Measurements from ENCODE around the gene SRPK2.
"Not testable (repeated sequence)": the region's sequence is repeated elsewhere in the genome, so short reads cannot be mapped to it uniquely, and the experiment has no call there.

Gene SRPK2

DNA sequence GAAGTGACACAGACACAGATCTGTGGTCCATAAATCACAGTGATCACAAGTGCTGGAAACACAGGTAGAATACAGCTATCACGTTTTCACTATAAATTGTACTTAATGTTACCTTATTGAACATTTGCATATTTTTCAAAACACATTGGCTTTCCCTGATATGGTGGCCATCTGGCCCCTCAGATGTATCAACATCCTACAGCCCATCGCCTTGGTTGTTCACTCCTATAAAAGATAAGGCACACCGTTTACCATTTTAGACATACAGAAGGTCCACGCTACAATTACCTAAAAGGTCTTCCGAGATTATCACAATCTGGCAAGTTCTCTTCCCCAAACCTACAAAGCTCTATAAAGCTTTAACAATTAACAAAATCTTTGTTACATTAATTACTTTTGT is 91.4 kb downstream of the SRPK2 start:
- no peak for DNase-seq

DNA sequence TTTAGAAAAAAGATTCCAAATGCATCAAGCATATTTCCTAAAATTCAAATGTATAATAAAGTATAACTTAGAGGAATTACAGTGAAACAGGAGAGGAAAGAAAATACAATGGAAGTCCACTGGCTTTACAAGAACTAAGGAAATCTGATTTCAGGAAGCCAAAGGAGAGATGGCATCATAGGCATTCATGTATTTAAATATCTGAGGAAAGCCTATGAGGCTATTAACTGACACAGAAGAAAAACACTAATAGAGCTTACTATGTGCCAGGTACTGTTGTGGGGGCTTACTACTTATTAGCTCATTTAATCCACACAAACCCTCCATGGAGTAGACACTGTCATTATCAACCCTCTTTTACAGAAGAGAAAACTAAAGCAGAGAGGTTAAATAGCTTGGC is 92.2 kb downstream of the SRPK2 start:
- no peak for DNase-seq

DNA sequence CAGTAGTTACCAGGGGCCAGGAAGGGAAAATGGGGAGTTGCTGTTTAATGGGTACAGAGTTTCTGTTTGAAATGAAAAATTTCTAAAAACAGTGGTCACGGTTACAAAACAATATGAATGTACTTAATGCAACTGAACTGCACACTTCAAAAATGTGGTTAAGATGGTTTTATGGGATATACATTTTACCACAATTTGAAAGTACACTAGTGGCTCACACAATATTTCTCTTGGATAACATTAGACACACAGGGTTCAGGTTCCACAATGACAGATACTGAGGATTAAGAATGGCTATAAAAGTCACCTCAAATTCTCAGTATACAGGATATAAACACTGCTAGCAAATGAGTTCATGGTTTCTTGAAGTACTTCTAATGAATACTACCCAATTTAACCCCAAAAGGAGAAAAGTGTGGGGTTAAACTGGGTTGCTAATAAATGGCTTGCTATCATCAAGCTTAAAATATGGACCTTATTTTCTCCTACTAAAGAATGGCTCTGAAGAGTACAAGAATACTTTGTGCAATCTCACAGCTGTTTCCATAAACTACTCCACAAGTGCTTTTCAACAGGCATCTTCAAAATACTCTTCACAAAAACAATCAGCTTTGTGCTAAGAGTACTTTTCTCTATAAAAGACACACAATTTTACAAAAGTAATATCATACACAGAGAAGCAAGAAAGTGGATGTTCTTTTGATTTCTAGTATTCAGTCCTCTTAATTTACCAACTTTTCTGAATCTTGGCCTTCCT is 92.9 kb downstream of the SRPK2 start:
- DNase-seq: no peak

DNA sequence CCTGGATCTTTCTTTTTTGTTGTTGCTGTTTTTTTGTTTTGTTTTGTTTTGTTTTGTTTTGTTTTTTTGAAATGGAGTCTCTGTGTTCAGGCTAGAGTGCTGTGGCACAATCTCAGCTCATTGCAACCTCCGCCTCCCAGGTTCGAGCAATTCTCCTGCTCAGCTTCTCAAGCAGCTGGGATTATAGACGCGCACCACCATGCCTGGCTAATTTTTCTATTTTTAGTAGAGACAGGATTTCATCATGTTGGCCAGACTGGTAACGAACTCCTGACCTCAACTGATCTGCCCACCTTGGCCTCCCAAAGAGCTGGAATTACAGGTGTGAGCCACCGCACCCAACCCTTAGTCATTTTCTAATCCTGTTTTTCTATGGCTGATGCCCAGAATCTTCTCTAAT is 94.2 kb downstream of the SRPK2 start:
- not testable (repeated sequence) for DNase-seq

DNA sequence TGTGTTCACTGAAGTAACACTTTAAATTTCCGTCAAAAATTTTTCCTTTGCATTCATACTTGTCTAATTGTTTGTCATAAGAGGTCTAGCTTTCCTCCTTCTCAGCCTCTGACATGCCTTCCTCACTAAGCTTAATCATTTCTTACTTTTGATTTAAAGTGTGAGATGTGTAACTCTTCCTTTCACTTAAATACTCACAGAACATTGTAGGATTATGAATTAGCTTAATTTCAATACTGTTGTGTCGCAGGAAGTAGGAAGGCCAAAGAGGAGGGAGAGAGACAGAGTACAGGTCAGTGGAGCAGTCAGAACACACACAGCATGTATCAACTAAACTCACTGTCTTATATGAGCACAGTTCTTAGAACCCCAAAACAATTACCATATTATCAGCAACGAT is 99.0 kb downstream of the SRPK2 start:
- DNase-seq: no peak

DNA sequence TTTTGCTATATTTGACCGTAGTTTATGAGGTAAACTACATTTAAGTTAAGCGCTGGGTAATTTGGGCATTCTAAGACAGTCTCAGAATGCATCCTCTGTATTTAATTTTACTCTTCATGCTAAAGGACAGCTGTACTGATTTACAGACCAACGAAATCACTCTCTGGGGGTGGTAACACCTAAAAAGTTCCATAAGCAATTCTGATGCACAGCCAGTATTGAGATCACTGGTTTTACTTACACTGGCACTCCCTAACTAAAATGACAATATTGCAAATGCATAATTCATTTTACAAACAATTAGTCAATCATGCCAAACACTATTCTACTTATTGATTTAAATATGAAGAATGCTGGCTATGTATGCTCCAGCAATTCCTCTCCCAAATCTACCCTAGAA is 102.3 kb downstream of the SRPK2 start:
- no peak for DNase-seq

DNA sequence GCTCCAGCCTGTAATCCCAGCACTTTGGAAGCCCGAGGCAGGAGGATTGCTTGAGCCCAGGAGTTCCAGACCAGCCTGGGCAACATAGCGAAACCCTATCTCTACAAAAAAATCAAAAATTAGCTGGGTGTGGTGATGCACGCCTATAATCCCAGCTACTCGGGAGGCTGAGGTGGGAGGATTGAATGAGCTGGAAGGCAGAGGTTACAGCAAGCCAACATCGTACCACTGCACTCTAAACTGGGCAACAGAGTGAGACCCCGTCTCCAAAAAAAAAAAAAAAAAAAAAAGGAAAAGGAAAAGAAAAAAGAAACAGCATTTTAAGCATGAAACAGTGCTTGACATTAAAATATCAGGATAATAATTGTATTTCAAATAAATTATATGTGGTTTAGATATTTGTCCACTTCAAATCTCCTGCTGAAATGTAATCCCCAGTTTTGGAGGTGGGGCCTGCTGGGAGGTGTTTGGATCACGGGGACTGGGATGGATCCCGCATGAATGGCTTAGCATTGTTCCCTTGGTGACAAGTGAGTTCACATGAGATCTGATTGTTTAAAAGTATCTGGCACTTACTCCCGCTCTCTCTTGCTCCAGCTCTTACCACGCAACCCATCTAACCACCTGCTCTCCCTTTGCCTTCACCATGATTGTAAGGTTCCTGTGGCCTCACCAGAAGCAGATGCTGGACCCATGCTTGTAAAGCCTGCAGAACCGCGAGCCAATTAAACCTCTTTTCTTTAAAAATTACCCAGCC is 103.4 kb downstream of the SRPK2 start:
- DNase-seq: no peak

DNA sequence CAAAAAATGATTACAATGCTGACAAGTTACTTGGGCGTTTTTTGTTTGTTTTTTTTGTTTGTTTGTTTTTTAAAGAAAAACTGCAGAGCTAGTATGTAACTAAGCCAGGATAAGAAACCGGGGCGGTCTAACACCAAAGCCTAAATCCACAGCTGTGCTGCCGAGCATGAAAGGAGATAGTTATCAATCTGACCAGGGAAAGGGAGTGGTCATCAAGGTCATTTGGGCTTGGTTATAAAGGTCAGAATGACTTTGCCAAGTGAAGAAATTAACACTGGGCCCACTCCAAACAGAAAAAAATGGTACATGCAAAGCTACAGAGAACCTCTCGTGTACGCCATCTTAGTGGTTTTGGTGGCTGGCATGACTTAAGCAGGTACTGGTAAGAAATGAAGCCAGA is 104.7 kb downstream of the SRPK2 start:
- no peak for DNase-seq

DNA sequence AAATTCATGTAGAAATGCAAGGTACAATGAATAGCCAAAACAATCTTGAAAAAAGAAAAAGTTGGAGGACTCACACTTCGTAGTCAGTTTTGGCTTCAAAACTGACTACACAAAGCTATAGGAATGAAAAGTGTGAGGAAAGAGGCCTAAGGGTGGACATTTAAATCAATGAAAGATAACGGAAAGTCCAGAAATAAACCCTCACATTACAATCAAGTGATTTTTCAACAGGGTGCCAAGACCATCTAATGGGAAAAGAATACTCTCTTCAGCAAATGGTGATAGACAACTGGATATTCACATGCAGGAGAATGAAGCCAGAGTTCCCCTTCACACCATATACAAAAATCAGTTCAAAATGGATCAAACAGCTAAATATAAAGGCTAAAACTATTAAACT is 106.8 kb downstream of the SRPK2 start:
- DNase-seq: no peak

DNA sequence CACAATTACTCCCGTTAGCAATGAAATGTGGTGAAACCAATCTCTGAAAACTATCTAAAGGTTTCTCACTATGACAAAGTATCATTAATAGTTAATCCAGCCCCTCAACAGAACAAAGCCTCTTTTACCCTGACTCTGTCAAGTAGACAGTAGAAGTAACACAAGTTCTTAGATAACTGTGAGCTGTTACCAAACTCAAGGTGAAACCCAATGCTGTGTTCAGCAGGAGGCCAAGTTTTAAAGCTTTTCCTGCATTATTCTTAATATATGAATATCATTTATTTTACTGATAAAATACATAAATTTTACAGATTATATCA is 109.1 kb downstream of the SRPK2 start:
- DNase-seq: no peak

DNA sequence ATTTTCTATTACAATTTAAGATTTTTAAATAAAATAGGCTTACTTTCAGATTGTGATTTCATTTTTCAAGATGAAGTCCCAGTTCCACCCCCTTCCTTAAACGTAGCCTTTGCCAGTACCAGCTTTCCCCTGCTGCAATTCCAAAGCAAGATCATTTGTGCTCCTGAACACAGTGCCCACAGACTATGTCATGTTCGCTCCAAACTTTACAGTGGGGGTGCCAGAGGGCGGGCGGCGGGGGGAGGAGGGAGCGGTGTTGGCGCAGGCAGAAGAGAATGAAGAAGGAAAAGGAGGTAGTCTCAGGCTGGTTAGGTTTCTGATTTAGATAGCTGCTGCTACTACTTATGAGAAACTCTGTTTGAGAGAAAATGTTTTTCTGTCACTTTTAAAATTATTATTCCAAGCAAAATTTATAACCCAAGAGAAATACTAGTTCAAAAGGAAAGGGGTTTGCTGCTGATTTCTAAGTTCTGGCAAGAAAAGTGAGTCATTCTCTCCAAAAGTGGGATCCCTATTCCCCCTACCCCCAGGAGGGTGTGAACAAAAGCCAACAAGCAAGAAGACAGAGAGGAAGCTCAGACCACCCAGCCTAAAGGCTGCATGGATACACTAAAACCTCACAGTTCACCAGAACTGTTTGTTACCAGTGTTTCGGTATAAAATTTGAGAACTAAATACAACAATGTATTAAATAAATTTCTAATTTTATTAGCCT is 109.6 kb downstream of the SRPK2 start:
- no peak for DNase-seq

DNA sequence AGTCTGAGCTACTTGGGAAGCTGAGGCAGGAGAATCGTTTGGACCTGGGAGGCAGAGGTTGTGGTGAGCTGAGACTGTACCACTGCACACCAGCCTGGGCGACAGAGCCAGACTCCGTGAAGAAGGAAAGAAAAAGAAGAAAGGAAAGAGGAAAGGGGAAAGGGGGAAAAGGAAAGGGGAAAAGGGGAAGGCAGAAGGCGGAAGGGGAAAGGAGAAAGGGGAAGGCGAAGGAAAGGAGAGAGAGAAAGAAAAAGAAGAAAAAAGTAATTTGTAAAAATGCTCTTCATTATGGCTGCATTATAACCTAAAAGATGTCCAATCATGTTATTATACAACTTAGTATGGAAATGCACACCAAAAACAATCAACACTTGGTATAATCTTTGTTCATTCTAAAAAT is 110.2 kb downstream of the SRPK2 start:
- DNase-seq: no peak

DNA sequence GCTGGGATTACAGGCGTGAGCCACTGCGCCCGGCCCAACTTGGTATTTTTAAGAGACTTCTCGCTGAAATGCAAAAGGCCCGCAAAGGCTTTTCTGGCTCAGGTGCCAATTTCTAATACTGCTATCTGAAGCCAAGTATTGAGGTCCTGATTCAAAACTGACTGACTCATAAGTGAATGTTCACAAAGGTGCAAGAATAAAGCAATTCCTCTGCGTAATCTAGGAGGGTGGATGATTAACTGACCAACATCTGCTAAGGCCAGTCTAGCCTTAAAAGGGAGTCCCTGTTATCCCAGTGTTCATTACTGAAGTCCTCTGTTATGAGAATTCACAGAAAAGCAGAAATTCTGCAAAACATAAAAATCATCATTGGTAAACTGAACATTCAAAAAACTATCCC is 111.4 kb downstream of the SRPK2 start:
- DNase-seq: no peak

DNA sequence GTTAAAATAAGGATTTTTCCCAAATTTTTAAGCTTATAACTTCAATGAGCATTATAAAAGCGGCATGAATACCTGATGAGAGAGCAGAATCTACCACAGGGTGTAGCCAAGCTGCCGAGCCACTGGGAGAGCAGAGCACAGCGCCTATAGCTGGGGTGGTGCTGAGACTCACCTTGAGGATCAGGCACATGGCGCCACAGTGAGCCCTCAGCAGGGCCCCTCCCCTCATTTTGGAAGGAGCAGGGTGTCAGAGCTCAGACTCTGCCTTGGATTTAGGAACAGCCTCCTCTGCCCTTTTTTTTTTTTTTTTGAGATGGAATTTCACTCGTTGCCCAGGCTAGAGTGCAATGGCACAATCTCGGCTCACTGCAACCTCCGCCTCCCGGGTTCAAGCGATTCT is 118.6 kb downstream of the SRPK2 start:
- DNase-seq: no peak

DNA sequence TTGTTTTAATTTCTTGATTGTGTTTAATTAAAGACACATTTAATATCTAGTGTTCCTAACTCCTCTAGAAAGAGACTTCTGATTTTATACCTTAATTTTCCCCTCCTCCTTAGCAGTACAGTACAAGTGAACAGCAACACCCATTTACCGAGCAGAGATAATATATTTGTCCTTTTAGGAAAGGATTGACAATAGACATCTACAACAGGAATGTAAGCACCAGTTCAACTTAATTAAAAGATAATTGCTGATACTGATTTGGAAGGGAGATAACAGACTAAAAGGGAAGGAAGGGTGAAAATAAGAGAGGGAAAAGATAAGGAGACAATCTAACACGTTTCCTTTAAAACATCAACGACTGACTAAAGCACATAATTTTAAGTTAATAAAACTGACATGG is 119.3 kb downstream of the SRPK2 start:
- no peak for DNase-seq

DNA sequence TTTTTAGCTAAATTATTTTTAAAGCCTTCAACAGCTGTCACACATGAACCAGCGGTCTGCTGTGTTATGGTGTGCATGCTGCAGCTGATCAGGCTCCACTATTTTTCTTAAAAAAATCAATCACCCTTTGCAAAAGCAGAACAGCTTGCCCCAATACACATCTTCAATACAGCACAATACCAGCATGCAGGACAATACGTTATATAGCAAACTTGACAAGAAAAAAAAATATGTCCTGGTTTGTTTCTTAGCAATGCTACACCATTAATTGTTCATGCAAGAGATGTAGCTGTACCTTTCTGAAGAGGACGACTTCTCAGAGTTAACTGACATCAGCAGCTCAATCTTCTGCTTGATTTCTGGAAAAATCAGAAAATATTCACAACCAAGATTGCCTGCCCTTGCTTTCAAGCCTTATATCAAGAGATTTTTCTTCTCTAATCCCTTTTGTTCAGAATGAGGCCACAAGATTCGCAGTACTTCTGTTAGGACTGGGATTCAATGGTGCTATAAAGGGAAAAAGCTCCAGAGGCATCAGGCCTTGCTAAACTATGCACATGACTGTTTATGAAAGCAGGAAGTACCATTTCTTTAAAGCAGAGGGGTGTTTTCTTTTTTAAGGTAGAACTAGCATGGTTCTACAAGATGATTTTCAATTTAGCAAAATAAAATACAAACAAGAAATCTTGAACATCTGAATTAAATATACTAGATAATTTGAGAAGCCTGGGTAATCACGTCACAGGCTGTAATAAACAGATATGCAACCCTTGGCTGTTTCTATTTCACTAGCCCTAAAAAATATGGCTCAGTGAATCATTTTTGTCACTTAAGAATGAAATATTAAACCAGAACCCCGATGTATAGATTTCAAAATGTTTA is 120.0 kb downstream of the SRPK2 start:
- DNase-seq: no peak

DNA sequence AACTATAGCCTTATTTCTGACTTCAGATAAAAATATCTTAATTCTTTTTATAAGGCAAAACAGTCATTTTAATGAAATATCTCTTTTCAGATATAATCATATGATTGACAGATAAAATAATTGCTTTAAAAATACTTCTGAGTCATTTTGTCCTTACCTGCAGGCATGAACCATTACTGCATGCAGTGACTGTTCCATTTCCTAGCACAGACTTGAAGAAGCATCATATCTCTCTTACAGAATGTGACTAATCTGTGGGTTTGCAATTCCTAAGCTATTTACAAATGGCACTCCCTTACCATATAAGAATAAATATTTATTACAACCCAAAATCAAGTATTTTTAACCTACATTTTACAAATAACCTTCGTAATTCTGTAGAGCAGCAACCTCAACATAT is 120.7 kb downstream of the SRPK2 start:
- no peak for DNase-seq

DNA sequence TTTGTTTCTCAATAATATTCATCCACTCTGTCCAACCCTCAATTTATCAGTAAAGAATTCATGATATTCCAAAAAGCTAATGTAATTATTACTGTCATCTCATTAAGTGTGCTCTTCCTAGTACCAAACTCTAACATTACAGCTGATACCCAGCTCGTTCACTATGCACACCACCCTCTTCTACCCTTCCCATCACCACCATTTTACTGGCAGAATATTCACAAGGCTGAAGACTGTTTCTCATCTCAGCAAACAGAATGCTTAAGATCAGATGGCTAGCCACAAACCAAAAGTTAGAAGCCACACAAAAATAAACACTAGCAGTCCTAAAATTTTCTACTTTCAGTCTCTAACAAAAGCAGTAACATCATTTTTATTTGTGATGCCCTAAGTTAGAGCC is 121.5 kb downstream of the SRPK2 start:
- DNase-seq: no peak

DNA sequence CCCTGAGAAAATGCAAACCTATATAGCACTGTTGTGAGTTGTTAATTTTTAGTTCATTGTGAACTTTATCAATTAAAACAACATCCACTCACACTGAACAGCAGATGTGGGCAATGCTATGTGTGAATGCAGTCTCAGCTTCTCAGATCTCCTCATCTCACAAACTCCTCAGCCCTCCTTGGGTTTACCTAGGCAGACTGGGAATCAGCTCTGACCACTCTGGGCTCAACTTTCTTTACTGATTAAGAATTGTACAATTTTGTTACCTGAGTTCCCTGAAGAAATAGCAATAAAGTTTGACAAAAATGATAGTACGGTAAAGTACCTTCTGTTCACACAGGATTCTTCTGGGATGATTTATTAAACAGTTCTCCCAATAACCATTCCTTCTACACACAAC is 124.0 kb downstream of the SRPK2 start:
- no peak for DNase-seq

DNA sequence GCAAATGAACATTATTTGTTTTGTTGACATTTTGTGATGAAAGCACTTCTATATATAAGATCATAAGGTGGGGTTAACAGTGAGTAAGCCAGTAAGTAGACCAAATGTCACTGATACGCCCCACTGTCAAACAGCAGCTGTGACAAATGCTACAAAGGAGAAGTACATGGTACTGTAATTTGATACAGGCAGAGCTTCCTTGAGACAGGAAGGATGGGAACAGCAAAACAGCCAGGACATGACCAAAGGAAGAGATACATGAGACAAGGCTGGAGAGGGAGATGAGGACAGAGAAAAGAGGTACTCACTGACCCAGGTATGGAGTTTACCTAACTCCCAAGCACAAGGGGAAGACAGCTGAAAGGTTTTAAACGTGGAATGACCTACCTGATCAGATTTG is 127.0 kb downstream of the SRPK2 start:
- no peak for DNase-seq

DNA sequence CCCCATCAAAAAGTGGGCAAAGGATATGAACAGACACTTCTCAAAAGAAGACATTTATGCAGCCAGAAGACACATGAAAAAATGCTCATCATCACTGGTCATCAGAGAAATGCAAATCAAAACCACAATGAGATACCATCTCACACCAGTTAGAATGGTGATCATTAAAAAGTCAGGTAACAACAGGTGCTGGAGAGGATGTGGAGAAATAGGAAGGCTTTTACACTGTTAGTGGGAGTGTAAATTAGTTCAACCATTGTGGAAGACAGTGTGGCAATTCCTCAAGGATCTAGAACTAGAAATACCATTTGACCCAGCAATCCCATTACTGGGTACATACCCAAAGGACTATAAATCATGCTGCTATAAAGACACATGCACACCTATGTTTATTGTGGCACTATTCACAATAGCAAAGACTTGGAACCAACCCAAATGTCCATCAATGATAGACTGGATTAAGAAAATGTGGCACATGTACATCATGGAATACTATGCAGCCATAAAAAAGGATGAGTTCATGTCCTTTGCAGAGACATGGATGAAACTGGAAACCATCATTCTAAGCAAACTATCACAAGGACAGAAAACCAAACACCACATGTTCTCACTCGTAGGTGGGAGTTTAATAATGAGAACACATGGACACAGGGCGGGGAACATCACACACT is 128.4 kb downstream of the SRPK2 start:
- not testable (repeated sequence) for DNase-seq

DNA sequence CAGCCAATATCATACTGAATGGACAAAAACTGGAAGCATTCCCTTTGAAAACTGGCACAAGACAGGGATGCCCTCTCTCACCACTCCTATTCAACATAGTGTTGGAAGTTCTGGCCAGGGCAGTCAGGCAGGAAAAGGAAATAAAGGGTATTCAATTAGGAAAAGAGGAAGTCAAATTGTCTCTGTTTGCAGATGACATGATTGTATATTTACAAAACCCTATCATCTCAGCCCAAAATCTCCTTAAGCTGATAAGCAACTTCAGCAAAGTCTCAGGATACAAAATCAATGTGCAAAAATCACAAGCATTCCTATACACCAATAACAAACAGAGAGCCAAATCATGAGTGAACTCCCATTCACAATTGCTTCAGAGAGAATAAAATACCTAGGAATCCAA is 129.8 kb downstream of the SRPK2 start:
- DNase-seq: not testable (repeated sequence)

DNA sequence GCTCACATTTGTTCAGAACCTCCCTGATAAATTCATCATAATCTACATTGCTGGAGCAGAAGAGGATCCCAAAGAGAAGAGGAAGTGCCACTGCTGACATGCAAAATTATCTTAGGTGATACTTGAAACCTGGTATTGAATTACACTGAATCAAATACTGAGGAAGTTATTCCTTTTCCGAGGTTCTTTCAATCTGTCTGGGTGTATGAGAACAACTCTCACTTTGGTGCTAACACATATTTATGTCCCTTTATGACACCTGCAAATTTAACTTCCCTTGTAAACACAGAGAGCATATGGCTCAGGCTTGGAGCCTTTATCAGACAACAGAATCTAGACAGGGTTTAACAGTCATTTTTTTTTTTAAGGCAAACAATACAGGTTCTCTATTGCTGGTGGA is 131.4 kb downstream of the SRPK2 start:
- DNase-seq: no peak
